HG02973 (cell line): ENCODE results near the gene GAB1.

Experiments used
- ATAC-seq: cut with Tn5 transposase; IDR thresholded peaks from one replicate; pipeline ENCODE4 v1.9.1; 2021; ENCODE audit warnings: moderate library complexity; ENCODE audit not compliant: unreplicated experiment

GAB1 gene

DNA sequence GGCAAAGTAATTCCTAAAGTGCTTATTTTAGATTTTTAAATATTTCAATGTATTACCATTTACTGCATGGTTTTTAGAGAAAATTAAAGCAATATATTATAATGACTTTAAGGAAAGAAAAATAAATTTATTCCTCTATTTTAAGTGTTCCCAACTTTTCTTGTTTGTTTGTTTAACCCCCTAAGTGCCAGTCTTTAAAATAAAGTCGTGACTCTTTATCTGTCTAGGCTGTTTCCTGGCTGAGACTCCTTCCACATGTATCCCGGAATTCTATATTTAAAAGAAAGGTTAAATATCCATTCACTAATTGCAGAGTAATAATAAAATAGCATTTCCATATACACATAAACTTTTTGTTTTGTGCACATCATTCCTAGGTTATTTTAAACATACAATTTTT lies 71.2 kb downstream of the GAB1 start:
- no peak for ATAC-seq

GRCh38 chr4:143410015-143410414 lies 73.3 kb downstream of the GAB1 start:
- ATAC-seq: no peak

DNA sequence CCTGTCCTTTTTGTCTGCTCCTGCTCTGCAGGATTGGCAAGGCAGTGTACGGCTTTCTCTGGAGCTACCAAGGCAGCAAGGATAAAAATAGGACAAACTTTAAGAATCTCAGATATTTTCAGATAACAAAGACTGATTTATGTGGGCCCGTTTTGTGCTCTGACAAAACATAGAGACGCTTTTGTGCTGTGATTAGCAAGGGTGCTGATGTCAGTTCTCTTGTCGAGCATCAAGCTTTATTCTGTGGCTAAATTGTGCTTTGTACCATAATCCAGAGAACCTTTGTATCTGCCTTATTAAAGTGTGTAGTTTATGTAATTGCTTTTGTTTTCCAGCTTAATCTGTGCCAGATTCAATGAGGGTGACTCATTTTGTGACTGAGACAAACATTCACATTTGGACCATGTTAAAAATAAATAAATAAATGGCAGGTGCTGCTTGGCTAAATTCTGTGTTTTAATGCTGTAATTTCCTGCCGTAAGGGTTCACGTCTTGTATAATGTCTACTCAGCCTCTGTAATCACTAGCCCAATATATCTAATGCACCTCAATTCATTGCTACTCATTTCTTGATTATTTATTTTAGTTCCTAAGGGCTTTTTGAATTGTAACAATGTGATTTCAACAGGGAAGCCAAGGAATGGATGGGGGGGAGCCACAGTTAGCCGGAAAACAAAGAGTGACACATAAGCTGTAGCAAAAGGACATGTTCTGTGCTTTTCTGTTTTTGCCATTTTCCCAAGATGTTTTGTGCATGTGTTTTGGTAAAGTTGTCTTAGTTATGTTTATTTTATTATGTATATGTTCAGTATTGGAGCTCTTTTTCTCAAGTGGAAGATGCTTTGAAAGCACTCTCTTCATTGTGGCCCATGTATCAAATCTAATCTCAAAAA lies 75.1 kb downstream of the GAB1 start:
- ATAC-seq: no peak

- ATAC-seq: no peak
Observed at GRCh38 chr4:143412420-143412758, 75.7 kb downstream of the GAB1 start.

DNA sequence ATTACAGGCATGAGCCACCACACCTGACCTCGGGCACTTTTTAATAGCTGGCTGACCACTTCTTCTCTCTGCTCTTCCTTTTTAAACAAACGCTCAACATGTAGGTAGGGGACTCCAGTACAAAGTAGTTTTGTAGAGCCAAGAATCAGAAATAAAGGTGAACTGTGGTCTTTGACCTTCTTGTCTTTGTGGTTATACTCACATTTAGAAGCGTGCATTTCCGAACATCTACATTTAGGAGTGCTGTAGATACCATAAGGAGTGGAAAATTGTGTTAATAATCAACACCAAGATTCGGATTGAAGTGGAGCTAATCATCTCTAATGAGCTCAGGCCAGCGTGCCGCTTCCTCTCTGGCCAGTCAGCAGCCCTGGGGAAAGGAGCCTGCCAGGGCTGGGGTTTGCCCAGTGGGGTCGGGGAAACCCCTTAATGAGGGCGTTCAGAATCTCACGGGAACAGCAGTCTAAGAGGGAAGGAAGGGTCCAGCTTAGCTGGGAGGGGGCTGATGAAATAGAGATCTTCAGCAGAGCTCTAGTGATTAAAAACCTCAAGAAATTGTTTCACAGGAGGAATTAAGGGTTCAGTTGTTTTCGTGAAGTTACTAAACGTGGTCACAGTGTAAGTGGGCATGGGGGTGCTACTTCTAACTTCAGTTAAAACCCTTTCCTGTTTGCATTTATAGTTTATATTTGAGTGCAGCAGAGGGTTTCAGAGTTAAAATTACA lies 81.2 kb downstream of the GAB1 start:
- ATAC-seq: peak; percentile 68

GRCh38 chr4:143420227-143420626 lies 83.6 kb downstream of the GAB1 start:
- no peak for ATAC-seq

GRCh38 chr4:143421609-143422008 lies 84.9 kb downstream of the GAB1 start:
- ATAC-seq: no peak

DNA sequence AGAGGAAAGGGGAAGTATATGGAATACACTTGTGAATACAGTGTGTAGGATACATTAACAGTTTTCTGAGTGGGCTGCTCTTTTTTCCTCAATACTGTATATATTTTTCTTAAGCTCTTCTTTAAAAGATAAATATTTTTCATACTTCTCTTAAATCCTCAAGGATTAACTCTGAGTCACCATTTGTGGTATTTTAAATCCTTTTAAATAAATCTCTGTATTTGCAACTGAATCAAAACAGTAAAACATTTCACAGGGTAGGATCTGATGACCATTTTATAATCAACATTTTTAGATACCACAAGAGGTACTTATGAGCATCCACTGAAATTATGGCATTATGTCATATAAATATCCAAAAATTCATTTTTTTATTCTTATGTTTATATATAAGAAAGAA lies 87.6 kb downstream of the GAB1 start:
- ATAC-seq: no peak

GRCh38 chr4:143431526-143432257 lies 95.0 kb downstream of the GAB1 start:
- no peak for ATAC-seq

- no peak for ATAC-seq
Observed at GRCh38 chr4:143432258-143432591, 95.5 kb downstream of the GAB1 start.

DNA sequence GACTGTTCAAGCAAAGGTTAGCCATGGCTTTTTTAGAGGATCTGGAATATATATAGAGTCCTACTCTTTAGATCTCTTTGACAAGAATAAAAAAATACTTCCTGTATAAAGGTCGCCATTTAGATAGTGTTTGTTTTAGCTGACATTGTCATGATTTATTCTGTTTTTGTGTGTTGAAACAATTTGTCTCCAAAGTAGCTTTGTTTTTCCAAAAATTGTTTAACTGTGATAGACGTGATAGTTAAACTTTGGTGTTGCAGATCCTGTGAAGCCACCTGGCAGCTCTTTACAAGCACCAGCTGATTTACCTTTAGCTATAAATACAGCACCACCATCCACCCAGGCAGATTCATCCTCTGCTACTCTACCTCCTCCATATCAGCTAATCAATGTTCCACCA lies 96.6 kb downstream of the GAB1 start:
- ATAC-seq: no peak

GRCh38 chr4:143435955-143436354 lies 99.3 kb downstream of the GAB1 start:
- no peak for ATAC-seq

GRCh38 chr4:143437476-143437875 lies 100.8 kb downstream of the GAB1 start:
- ATAC-seq: no peak

GRCh38 chr4:143437937-143438336 lies 101.3 kb downstream of the GAB1 start:
- ATAC-seq: no peak

- ATAC-seq: no peak
Observed at GRCh38 chr4:143438710-143439109, 102.0 kb downstream of the GAB1 start.

- ATAC-seq: no peak
Observed at GRCh38 chr4:143441109-143441508, 104.4 kb downstream of the GAB1 start.

DNA sequence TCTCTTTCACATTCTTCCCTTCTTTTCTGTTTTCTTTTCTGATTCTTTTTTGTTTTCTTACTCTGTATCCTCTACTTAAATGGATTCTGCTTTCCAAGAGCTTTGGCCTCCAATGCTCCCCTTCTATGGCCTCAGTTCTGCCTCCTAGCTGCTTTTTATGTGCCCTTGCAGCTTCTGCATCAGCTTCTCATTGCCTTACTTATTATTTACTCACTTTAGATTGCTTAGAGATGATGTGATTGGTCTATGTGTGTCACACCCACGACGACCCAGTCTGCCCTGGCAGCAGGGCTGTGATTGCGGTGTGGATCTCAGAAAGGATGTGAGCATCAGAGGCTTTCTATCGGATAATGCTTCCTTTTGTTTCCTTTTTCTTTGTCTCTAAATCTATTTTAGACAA lies 105.0 kb downstream of the GAB1 start:
- no peak for ATAC-seq

DNA sequence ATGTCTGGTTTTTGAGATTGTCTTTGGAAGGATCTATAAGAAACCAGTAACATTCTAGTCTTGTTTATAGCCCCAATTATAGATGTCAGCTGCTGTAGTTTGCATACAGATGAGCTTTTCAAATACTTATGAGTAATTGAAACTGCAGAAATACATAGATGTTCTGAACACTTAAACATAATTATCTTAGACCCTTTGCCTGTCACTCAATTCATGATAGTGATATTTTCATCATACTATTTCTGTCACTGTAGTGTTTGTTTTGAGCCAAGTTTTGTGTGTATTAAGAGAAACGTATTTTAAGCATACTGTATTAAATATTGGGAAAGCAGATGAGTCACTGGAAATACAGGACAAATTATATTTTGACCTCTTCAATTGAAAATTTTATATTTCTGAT lies 107.1 kb downstream of the GAB1 start:
- ATAC-seq: no peak

DNA sequence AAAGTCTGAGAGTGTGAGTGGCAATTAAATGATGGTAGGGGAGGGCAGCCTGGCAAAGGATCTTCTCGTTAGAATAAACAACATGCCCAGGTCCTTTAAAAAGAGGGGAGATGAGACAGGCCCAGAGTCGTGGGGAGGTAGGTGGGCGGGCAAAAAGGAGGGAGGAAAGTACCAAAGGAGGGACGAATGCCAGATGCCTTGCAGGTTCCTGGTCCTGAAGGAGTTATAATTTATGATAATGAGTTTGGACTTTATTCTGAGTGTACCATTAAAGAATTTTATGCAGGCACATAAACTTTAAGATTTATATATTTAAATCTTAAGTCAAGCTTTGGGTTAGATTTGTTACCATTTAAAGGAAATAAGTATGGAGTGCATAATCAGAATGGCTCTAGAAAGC lies 114.5 kb downstream of the GAB1 start:
- ATAC-seq: no peak

DNA sequence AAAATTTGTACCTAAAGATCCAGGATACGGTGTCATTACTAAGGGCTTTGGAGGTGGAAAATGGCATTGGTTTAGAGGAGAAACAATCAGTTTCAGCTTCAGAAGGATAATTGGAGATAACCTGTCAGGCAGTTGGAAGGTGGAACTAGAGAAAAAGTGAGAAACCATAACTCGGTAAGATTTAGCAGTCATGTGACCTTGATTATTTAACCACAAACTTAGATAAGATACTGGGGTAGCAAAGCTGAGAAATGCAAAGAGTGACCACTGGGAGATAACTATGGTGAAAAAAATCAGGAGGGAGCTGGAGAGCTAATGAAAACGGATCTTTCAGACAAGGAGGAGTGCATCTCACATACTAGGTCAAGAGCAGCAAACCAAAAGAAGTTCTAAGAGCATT lies 118.5 kb downstream of the GAB1 start:
- no peak for ATAC-seq

GRCh38 chr4:143458966-143459365 lies 122.3 kb downstream of the GAB1 start:
- ATAC-seq: no peak
